HG02970 (cell line): ENCODE results near the gene OCSTAMP.

Source experiments
- ATAC-seq: cut with Tn5 transposase; IDR thresholded peaks from one replicate; pipeline ENCODE4 v1.9.1; 2021; ENCODE audit warnings: mild to moderate bottlenecking, moderate library complexity, moderate number of reproducible peaks; ENCODE audit not compliant: unreplicated experiment, low FRiP score

The OCSTAMP gene

GRCh38 chr20:46554828-46555227 is 4.4 kb upstream of the OCSTAMP start:
- no peak for ATAC-seq

- no peak for ATAC-seq
These were observed 3.5 kb upstream of the OCSTAMP start for GRCh38 chr20:46553926-46554325.

- peak; percentile 48 for ATAC-seq
These were observed 2.3 kb upstream of the OCSTAMP start for GRCh38 chr20:46552460-46553420.

GRCh38 chr20:46551522-46552381 is 1.3 kb upstream of the OCSTAMP start:
- no peak for ATAC-seq

- ATAC-seq, result no peak
These were observed 1.1 kb downstream of the OCSTAMP start for GRCh38 chr20:46549188-46549972.

GRCh38 chr20:46548688-46549087 is 1.8 kb downstream of the OCSTAMP start:
- no peak for ATAC-seq

GRCh38 chr20:46547995-46548394 is 2.5 kb downstream of the OCSTAMP start:
- no peak for ATAC-seq

GRCh38 chr20:46546936-46547335 is 3.5 kb downstream of the OCSTAMP start:
- ATAC-seq, result no peak

- no peak for ATAC-seq
These were observed 4.2 kb downstream of the OCSTAMP start for GRCh38 chr20:46546298-46546697.

- no peak for ATAC-seq
These were observed 4.7 kb downstream of the OCSTAMP start for GRCh38 chr20:46545827-46546138.

GRCh38 chr20:46545077-46545826 is 5.2 kb downstream of the OCSTAMP start:
- ATAC-seq, result no peak

GRCh38 chr20:46544576-46544975 is 5.9 kb downstream of the OCSTAMP start:
- no peak for ATAC-seq

- ATAC-seq, result no peak
These were observed 6.5 kb downstream of the OCSTAMP start for GRCh38 chr20:46543959-46544358.

GRCh38 chr20:46543033-46543432 is 7.4 kb downstream of the OCSTAMP start:
- no peak for ATAC-seq

GRCh38 chr20:46541229-46541935 is 9.1 kb downstream of the OCSTAMP start:
- no peak for ATAC-seq

GRCh38 chr20:46539113-46539512 is 11.3 kb downstream of the OCSTAMP start:
- no peak for ATAC-seq

GRCh38 chr20:46530640-46531039 is 19.8 kb downstream of the OCSTAMP start:
- no peak for ATAC-seq

- ATAC-seq, result no peak
These were observed 26.6 kb downstream of the OCSTAMP start for GRCh38 chr20:46523696-46524328.

GRCh38 chr20:46523108-46523507 is 27.3 kb downstream of the OCSTAMP start:
- no peak for ATAC-seq
